Stimulated activated naive CD8-positive, alpha-beta T cell treated with anti-CD3 and anti-CD28 coated beads, Interleukin-15, Interleukin-2, amounts not matched to agents 100 ng/mL and 50 ng/mL, for 24 hours (primary cell): ENCODE results near the gene SAE1.
"Not testable (repeated sequence)": the region's sequence is repeated elsewhere in the genome, so short reads cannot be mapped to it uniquely, and the experiment has no call there.

Experiments
- H3K27ac Mint-ChIP-seq: one replicate; pipeline ENCODE4 v1.8.0; 2021; ENCODE audit warnings: mild to moderate bottlenecking, mixed read lengths
- H3K27me3 Mint-ChIP-seq: one replicate; pipeline ENCODE4 v1.8.0; 2021; ENCODE audit warnings: mixed read lengths
- H3K36me3 Mint-ChIP-seq: one replicate; pipeline ENCODE4 v1.8.0; 2021; ENCODE audit warnings: low read depth, mixed read lengths
- H3K4me1 Mint-ChIP-seq: one replicate; pipeline ENCODE4 v1.8.0; 2021; ENCODE audit warnings: low read depth, mixed read lengths
- H3K4me3 Mint-ChIP-seq: one replicate; pipeline ENCODE4 v1.8.0; 2021; ENCODE audit warnings: mild to moderate bottlenecking, mixed read lengths
- H3K9me3 Mint-ChIP-seq: one replicate; pipeline ENCODE4 v1.8.0; 2021; ENCODE audit warnings: mixed read lengths

SAE1 gene

DNA sequence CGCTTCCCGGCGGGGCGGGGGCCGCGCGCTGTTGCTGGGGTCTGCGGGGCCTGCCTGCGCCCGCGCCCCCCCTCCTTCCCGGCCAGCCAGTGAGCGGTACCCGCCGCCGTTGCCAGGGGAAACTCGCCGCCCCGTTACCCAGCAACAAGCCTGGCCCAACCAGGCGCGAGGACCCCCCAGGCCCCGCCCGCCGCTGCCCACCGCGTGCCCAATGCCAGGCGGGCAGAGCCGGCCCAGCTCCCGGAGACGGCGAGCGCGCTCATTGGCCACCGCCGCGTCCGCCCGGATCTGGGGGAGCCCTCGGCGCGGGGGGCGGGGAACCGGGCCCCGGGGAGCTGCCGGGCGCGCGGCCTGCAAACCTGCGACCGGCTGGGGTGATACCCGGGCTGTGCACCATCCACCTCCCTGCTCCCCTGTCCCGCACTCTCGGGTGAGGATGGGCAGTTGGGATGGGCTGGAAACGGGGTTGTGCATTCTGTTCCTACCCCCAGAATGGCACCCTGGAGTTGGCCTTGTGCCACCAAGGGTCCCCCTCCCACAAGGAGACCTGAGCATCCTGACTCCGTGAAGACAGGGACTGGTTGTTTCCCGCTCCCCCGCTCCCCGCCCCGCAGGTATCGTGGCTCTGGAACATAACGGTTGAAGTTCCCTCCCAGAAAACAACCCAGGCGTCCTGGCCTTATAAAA, 109.1 kb downstream of the SAE1 start:
- Mint-ChIP-seq H3K27me3 (peaks cover 5% of the 10 kb centered on the region), H3K27ac (no peak overlapping the region), H3K9me3 (no peaks in the 10 kb centered on the region), H3K4me3 (peak overlapping the region; percentile 37), H3K4me1 (peaks cover 18% of the 10 kb centered on the region), H3K36me3 (no peaks in the 10 kb centered on the region)

GRCh38 chr19:47240556-47240955, 109.9 kb downstream of the SAE1 start:
- Mint-ChIP-seq H3K27ac (no peak overlapping the region), H3K4me3 (peak overlapping the region; percentile 37), H3K9me3 (no peaks in the 10 kb centered on the region), H3K4me1 (peaks cover 18% of the 10 kb centered on the region), H3K27me3 (peaks cover 5% of the 10 kb centered on the region), H3K36me3 (no peaks in the 10 kb centered on the region)

DNA sequence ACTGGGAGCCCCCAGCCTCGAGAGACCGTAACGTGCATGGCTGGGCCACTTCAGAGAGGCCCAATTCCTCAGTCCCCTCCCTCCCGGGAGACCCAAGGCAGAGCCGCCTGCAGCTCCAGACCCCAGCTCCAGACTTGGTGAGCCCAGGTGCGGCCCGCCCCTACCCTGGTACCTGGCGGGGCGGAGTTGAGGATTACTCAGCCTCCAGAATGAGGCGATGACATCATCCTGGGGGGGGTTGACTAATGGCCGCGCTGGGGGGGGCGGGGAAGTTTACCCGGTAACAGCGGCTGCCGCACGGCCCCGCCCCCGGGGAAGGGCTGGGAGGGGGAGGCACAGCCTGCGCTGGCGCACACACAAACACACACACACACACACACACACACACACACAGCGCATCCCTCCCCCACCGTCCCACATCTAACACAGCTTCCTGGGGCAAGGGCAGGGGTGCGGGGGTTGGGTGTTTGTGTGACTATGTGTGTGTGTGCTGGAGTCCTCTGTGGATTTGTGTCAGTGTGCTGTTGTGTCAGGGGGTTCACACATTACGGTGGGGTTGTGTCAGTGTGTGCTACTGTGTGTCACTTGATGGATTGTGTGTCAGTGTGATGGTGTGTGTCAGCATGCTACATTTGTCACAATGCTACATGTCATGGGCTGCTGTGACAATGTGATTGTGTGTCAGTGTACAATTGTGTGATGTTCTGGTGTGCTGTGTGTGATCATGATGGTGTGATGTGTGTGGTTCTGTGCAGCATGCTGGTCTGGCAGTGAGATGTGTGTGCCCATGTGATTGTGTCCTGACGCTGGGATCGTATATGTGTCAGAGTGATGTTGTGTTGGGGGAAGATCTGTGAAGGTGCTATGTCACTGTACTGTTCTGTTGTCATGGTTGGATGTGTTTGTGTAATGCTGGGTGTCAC, 110.6 kb downstream of the SAE1 start:
- Mint-ChIP-seq H3K27ac (no peak overlapping the region), H3K36me3 (no peaks in the 10 kb centered on the region), H3K4me1 (peaks cover 18% of the 10 kb centered on the region), H3K9me3 (no peaks in the 10 kb centered on the region), H3K27me3 (peaks cover 5% of the 10 kb centered on the region), H3K4me3 (no peak overlapping the region)

DNA sequence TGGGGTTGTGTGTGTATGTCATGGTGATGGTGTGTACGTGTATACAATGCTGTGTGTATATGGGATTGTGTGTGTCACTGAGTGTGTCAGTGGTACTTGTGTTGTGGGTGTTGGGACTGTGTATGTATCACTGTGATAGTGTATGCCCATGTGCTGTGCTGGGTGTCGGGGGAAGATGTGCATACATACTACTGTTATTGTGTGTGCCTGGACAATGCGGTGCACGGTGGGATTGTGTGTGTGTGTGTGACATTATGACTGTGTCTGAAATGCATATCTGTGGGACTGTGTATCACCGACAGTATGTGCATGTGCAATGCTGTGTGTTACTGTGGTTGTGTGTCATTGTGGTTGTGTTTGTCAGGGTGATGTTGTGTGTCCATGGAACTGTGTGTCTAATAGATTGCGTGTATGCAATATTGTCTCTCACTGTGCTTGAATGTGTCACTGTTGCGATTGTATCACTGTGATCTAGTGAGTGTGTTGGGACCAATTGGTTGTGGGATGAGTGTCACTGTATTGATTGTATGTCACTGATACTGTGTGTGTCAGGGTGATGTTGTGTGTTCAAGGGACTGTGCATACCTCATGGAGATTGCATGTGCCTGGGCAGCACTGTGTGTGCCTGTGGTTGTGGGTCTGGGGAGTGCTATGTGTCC, 111.4 kb downstream of the SAE1 start:
- H3K27ac Mint-ChIP-seq: no peak overlapping the region

GRCh38 chr19:47243364-47243775, 112.7 kb downstream of the SAE1 start:
- Mint-ChIP-seq H3K27me3 (peaks cover 5% of the 10 kb centered on the region), H3K36me3 (no peaks in the 10 kb centered on the region), H3K4me3 (peak overlapping the region; percentile 89), H3K4me1 (peaks cover 21% of the 10 kb centered on the region), H3K9me3 (no peaks in the 10 kb centered on the region), H3K27ac (peak overlapping the region; percentile 94)

More for the DNA sequence above, 111.4 kb downstream of the SAE1 start:
- Mint-ChIP-seq H3K4me3 (no peak overlapping the region), H3K9me3 (no peaks in the 10 kb centered on the region), H3K27me3 (peaks cover 5% of the 10 kb centered on the region), H3K4me1 (peaks cover 18% of the 10 kb centered on the region), H3K36me3 (no peaks in the 10 kb centered on the region)

GRCh38 chr19:47243776-47244547, 113.3 kb downstream of the SAE1 start:
- peak overlapping the region; percentile 94 for H3K27ac Mint-ChIP-seq
- peak overlapping the region; percentile 89 for H3K4me3 Mint-ChIP-seq
- H3K9me3 Mint-ChIP-seq: no peaks in the 10 kb centered on the region
- H3K27me3 Mint-ChIP-seq: peaks cover 3% of the 10 kb centered on the region
- H3K4me1 Mint-ChIP-seq: peaks cover 17% of the 10 kb centered on the region
- H3K36me3 Mint-ChIP-seq: no peaks in the 10 kb centered on the region

DNA sequence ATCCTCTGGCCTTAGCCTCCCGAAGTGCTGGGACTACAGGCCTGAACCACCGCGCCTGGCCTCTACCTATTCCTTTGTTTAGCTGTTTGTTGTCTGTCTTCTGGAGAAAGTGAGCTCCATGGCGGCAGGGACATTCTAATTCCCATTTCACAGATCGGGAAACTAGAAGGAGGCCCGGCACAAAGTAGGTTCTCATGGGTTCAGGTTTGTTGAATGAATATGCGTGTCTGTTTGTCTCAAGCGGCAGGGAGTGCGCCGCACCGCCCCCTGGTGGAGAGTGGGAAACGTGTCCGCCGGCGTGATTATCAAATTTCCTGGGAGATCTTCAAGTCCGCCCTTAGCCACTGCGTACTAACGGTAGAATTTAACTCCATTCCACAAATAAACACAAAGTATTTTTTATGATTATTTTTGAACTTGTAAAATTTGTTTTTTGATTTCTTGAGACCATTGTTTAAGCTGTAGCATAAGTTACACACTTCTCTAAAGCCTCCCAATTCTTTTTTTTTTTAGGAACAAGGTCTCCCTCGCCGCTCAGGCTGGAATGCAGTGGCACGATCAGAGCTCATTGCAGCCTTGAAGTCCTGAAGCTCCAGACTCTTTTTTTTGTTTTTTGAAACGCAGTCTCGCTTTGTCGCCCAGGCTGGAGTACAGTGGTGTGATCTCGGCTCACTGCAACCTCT, 116.8 kb downstream of the SAE1 start:
- Mint-ChIP-seq H3K9me3 (no peaks in the 10 kb centered on the region), H3K27ac (no peak overlapping the region), H3K36me3 (no peaks in the 10 kb centered on the region), H3K27me3 (no peaks in the 10 kb centered on the region), H3K4me1 (peaks cover 4% of the 10 kb centered on the region), H3K4me3 (no peak overlapping the region)

DNA sequence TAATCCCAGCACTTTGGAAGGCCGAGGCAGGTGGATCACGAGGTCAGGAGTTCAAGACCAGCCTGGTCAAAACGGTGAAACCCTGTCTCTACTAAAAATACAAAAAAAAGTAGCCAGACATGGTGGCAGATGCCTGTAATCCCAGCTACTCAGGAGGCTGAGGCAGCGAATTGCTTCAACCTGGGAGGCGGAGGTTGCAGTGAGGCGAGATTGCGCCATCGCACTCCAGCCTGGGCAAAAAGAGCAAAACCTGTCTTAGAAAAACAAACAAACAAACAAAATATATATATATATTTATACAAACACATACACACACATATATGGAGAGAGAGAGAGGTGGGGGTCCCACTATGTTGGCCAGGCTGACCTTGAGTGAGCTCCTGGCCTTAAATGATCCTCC, 122.4 kb downstream of the SAE1 start:
- H3K36me3 Mint-ChIP-seq, H3K27ac Mint-ChIP-seq, H3K4me3 Mint-ChIP-seq, H3K9me3 Mint-ChIP-seq, H3K4me1 Mint-ChIP-seq, H3K27me3 Mint-ChIP-seq: not testable (repeated sequence)

DNA sequence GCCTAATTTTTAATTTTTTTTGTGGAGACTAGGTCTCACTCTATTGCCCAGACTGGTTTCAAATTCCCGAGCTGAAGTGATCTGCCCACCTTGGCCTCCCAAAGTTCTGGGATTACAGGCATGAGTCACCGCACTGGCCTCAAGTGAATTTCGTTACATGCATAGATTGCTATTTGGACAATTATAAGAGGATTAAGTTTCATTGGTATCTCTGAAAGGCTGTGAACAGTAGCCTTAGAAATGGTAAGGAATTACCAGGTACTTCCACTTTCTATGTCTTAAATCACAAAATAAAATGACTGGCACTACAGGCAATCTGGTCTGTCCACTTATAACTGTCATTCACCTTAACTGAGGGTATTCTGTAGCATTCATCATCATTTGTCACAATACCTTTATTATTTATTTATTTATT, 122.8 kb downstream of the SAE1 start:
- H3K36me3 Mint-ChIP-seq: no peaks in the 10 kb centered on the region
- no peak overlapping the region for H3K4me3 Mint-ChIP-seq
- H3K27ac Mint-ChIP-seq: no peak overlapping the region
- no peaks in the 10 kb centered on the region for H3K27me3 Mint-ChIP-seq
- H3K4me1 Mint-ChIP-seq: peaks cover 13% of the 10 kb centered on the region
- no peaks in the 10 kb centered on the region for H3K9me3 Mint-ChIP-seq

- Mint-ChIP-seq H3K9me3 (no peaks in the 10 kb centered on the region), H3K4me1 (peaks cover 18% of the 10 kb centered on the region), H3K4me3 (no peak overlapping the region), H3K27me3 (no peaks in the 10 kb centered on the region), H3K36me3 (peaks cover 4% of the 10 kb centered on the region), H3K27ac (no peak overlapping the region)
Observed at GRCh38 chr19:47253970-47254369, 123.3 kb downstream of the SAE1 start.

DNA sequence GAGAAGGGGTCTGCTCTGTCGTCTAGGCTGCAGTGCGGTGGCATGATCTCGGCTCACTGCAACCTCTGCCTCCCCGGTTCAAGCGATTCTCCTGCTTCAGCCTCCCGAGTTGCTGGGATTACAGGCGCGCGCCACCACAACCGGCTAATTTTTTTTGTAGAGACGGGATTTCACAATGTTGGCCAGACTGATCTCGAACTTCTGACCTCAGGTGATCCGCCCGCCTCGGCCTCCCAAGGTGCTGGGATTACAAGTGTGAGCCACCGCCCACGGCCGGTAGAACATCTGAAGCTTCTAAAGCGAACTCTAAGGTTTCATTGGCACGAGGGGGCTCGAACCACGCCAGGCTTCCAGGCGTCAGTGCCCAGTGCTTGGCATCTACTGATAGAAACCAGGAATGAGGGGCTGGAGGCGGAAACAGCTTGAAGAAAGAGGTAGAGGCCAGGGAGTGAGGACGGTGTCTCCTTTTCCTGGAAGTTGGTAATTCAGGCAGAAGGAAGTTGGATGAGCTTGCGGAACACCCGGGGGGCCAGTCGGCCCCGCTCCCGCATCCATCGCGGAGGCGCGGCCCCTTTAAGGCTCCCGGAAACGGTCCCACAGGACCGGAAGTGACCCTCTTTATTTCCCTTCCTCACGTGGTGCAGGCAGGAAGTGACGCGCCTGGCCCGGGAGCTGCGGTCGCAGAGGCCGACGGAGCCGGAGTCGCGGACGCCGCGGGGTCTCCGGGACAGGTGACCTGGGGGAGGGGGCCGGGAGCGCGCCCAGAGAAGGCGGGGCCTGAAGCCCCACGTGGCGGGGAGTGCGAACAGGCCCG, 125.5 kb downstream of the SAE1 start, which contains the start of gene CCDC9:
Gene CCDC9, plus strand, starts transcription at position 647 of the 814 bp plus-strand sequence. CDS start 1,876 bp downstream, outside the sequence.
- Mint-ChIP-seq H3K4me1 (peaks cover 24% of the 10 kb centered on the region), H3K27me3 (no peaks in the 10 kb centered on the region), H3K4me3 (peak within 1 kb of the TSS; percentile 93), H3K27ac (peak within 1 kb of the TSS; percentile 94), H3K9me3 (no peaks in the 10 kb centered on the region), H3K36me3 (peaks cover 16% of the 10 kb centered on the region)

DNA sequence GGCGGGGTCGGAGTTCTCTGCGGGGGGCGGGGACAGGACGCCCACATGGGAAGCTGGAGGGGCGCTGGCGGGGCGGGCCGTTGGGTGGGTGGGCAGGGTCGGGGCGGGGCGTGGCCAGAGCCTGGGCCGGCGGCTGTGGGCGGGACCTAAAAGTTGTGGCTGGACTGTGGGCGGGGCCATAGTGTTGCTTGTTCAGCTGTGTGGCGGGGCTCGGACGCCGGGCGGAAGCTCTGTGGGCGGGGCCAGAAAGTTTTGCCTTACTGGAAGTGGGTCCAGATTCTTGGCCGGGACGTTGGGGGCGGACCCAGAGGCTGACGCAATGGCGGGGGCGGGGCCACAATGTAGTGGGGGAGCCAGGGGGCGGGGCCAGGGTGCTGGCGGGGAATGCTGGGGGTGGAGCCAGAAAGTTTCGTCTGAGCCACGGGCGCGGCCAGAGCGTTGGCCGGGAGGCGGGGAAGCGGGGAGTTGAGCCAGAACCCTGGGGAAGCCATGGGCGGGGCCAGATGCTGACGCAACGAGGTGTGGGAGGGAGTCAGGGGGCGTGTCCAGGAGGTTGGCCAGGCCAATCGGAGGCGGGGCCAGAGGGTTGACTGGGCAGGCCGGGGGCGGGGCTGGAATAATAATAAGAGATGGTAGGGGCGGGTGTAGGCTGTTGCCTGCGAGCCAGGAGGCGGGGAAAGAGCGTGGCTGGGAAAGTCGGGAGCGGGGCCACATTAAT, 126.2 kb downstream of the SAE1 start:
- Mint-ChIP-seq H3K4me3 (peak overlapping the region; percentile 87), H3K9me3 (no peaks in the 10 kb centered on the region), H3K4me1 (peaks cover 24% of the 10 kb centered on the region), H3K27me3 (no peaks in the 10 kb centered on the region), H3K36me3 (peaks cover 20% of the 10 kb centered on the region), H3K27ac (peak overlapping the region; percentile 90)
